Measurements from ENCODE around the gene AK2. TPM values are rescaled to one million over a fixed set of nuclear protein-coding genes. Genes with fewer than 3 reads are reported as not detected.

The AK2 gene
- total RNA-seq, 1 donor from 2014 or later = 126 TPM

GRCh38 chr1:33055210-33056008 lies 18.7 kb upstream of the AK2 start:
- Mint-ChIP-seq H3K4me1 (ENCODE audit: low read depth, unreplicated experiment) (peaks cover 8% of the 10 kb centered on the region), H3K27me3 (ENCODE audit: low read depth, unreplicated experiment) (no peaks in the 10 kb centered on the region), H3K36me3 (ENCODE audit: low read depth, unreplicated experiment) (no peaks in the 10 kb centered on the region), H3K27ac (ENCODE audit: unreplicated experiment) (no peak overlapping the region), H3K9me3 (ENCODE audit: unreplicated experiment) (peaks cover 5% of the 10 kb centered on the region), H3K4me3 (ENCODE audit: unreplicated experiment) (no peak overlapping the region)
- Histone ChIP-seq H3K4me2 (ENCODE audit: low read length) (no peak overlapping the region), H2AFZ (ENCODE audit: low read depth, low read length) (no peak overlapping the region), H4K20me1 (ENCODE audit: insufficient read depth, low read length) (no peaks in the 10 kb centered on the region), H3K9ac (ENCODE audit: low read length) (no peak overlapping the region), H3K27me3 (ENCODE audit: insufficient read depth, low read length) (no peaks in the 10 kb centered on the region), H3K9me3 (ENCODE audit: insufficient read depth, low read depth, low read length) (no peaks in the 10 kb centered on the region), H3K4me1 (ENCODE audit: insufficient read depth, low read length) (peaks cover 6% of the 10 kb centered on the region), H3K27ac (ENCODE audit: low read depth, low read length) (no peak overlapping the region), H3K36me3 (ENCODE audit: insufficient read depth, low read length) (no peaks in the 10 kb centered on the region), H3K79me2 (ENCODE audit: insufficient read depth, low read length) (no peaks in the 10 kb centered on the region), H3K4me3 (ENCODE audit: insufficient read depth, low read depth, low read length) (no peak overlapping the region)
- no peak for FAIRE-seq
- peak; percentile 59 for TF ChIP-seq CTCF (IDR thresholded peaks at IDR 0.05; ENCODE audit: insufficient read depth, low read depth, low read length)
- TF ChIP-seq EZH2 (IDR thresholded peaks at IDR 0.05; ENCODE audit: insufficient read depth, low read length) = no peak
- peak; percentile 82 for DNase-seq (ENCODE audit: low read depth)

- FAIRE-seq = peak; percentile 23
- H3K27ac ChIP-seq (ENCODE audit: low read depth, low read length) = peak overlapping the region; percentile 50
- TF ChIP-seq CTCF (IDR thresholded peaks at IDR 0.05; ENCODE audit: insufficient read depth, low read depth, low read length) (peak; percentile 7), EZH2 (IDR thresholded peaks at IDR 0.05; ENCODE audit: insufficient read depth, low read length) (no peak)
- Mint-ChIP-seq H3K27ac (ENCODE audit: unreplicated experiment) (peak overlapping the region; percentile 97), H3K27me3 (ENCODE audit: low read depth, unreplicated experiment) (no peaks in the 10 kb centered on the region), H3K9me3 (ENCODE audit: unreplicated experiment) (peaks cover 3% of the 10 kb centered on the region), H3K4me1 (ENCODE audit: low read depth, unreplicated experiment) (peaks cover 12% of the 10 kb centered on the region), H3K4me3 (ENCODE audit: unreplicated experiment) (no peak overlapping the region), H3K36me3 (ENCODE audit: low read depth, unreplicated experiment) (no peaks in the 10 kb centered on the region)
- peak overlapping the region; percentile 34 for H2AFZ ChIP-seq (ENCODE audit: low read depth, low read length)
- H3K4me1 ChIP-seq (ENCODE audit: insufficient read depth, low read length) = peaks cover 12% of the 10 kb centered on the region
- no peaks in the 10 kb centered on the region for H4K20me1 ChIP-seq (ENCODE audit: insufficient read depth, low read length)
- H3K36me3 ChIP-seq (ENCODE audit: insufficient read depth, low read length) = no peaks in the 10 kb centered on the region
- peak; percentile 87 for DNase-seq (ENCODE audit: low read depth)
- H3K27me3 ChIP-seq (ENCODE audit: insufficient read depth, low read length) = no peaks in the 10 kb centered on the region
- H3K4me3 ChIP-seq (ENCODE audit: insufficient read depth, low read depth, low read length) = no peak overlapping the region
- H3K4me2 ChIP-seq (ENCODE audit: low read length) = peak overlapping the region; percentile 54
- no peaks in the 10 kb centered on the region for H3K79me2 ChIP-seq (ENCODE audit: insufficient read depth, low read length)
- H3K9me3 ChIP-seq (ENCODE audit: insufficient read depth, low read depth, low read length) = no peaks in the 10 kb centered on the region
- peak overlapping the region; percentile 42 for H3K9ac ChIP-seq (ENCODE audit: low read length)
These were observed 13.8 kb upstream of the AK2 start for GRCh38 chr1:33050221-33051076.

Measured in astrocyte (in vitro differentiated cells and primary cell).